ELR (cell line): ENCODE results near the gene OR10A6.

Source experiments
- DNase-seq: peaks from one replicate; pipeline ENCODE4 v3.0.0-alpha.2; 2015; ENCODE audit warnings: low read depth

Gene OR10A6

GRCh38 chr11:7931168-7931567 is at the start of gene OR10A6:
TSS of gene OR10A6 (minus strand) at chr11:7931268. CDS start at chr11:7928662, 2,606 bp downstream.
- no peak for DNase-seq

- DNase-seq, result peak; percentile 94
These were observed 46.3 kb upstream of the OR10A6 start for GRCh38 chr11:7977232-7977917.

GRCh38 chr11:7974668-7975067 is 43.6 kb upstream of the OR10A6 start:
- DNase-seq, result peak; percentile 10

- DNase-seq, result peak; percentile 40
These were observed 41.9 kb upstream of the OR10A6 start for GRCh38 chr11:7973011-7973410.

- no peak for DNase-seq
These were observed 40.8 kb upstream of the OR10A6 start for GRCh38 chr11:7971846-7972245.

- peak; percentile 49 for DNase-seq
These were observed 38.9 kb upstream of the OR10A6 start for GRCh38 chr11:7969756-7970646.

- peak; percentile 25 for DNase-seq
These were observed 37.6 kb upstream of the OR10A6 start for GRCh38 chr11:7968686-7969085.

- DNase-seq, result no peak
These were observed 36.8 kb upstream of the OR10A6 start for GRCh38 chr11:7967826-7968225.

GRCh38 chr11:7967097-7967496 is 36.0 kb upstream of the OR10A6 start:
- peak; percentile 10 for DNase-seq

- DNase-seq, result peak; percentile 84
These were observed 34.3 kb upstream of the OR10A6 start, which contains the start of gene NLRP10 for GRCh38 chr11:7965386-7965785. TSS of gene NLRP10 (minus strand) at chr11:7965447. CDS start at chr11:7963495, 1,952 bp downstream.

- peak; percentile 61 for DNase-seq
These were observed 33.8 kb upstream of the OR10A6 start for GRCh38 chr11:7964873-7965272.

- no peak for DNase-seq
These were observed 33.2 kb upstream of the OR10A6 start for GRCh38 chr11:7964261-7964660.

GRCh38 chr11:7955191-7955590 is 24.1 kb upstream of the OR10A6 start:
- DNase-seq, result no peak

GRCh38 chr11:7949934-7950333 is 18.9 kb upstream of the OR10A6 start:
- DNase-seq, result no peak

- no peak for DNase-seq
These were observed 13.1 kb upstream of the OR10A6 start for GRCh38 chr11:7944123-7944522.

- DNase-seq, result no peak
These were observed 10.5 kb upstream of the OR10A6 start, which contains the start of gene OR10A3 for GRCh38 chr11:7941608-7942007. TSS of gene OR10A3 (minus strand) at chr11:7941708. CDS start at chr11:7939520, 2,188 bp downstream.

- no peak for DNase-seq
These were observed 10.1 kb upstream of the OR10A6 start for GRCh38 chr11:7941146-7941545.

GRCh38 chr11:7936615-7937014 is 5.5 kb upstream of the OR10A6 start:
- DNase-seq, result no peak

- peak; percentile 71 for DNase-seq
These were observed 3.4 kb downstream of the OR10A6 start for GRCh38 chr11:7927635-7928034.

- no peak for DNase-seq
These were observed 6.5 kb downstream of the OR10A6 start for GRCh38 chr11:7924536-7924935.

- DNase-seq, result no peak
These were observed 12.9 kb downstream of the OR10A6 start for GRCh38 chr11:7918141-7918540.

GRCh38 chr11:7911011-7911410 is 20.1 kb downstream of the OR10A6 start:
- no peak for DNase-seq

GRCh38 chr11:7910286-7910788 is 20.7 kb downstream of the OR10A6 start:
- peak; percentile 17 for DNase-seq
